Stimulated activated CD4-positive, alpha-beta T cell treated with anti-CD3 and anti-CD28 coated beads, Interleukin-12 subunit alpha, Interleukin-12 subunit beta, amount 100 ng/mL, for 4 hours (primary cell): ENCODE measurements around the gene CHMP2A.
"Not testable (repeated sequence)": the region's sequence is repeated elsewhere in the genome, so short reads cannot be mapped to it uniquely, and the experiment has no call there.

ENCODE experiments used
- DNase-seq: peaks from one replicate; pipeline ENCODE4 v3.0.0-alpha.2; 2020

The CHMP2A gene

GRCh38 chr19:58510084-58510862 lies 44.6 kb downstream of the CHMP2A start:
- DNase-seq = no peak

- no peak for DNase-seq
Observed at GRCh38 chr19:58509731-58510083, 45.2 kb downstream of the CHMP2A start.

- not testable (repeated sequence) for DNase-seq
Observed at GRCh38 chr19:58507602-58508223, 47.2 kb downstream of the CHMP2A start.
